Keratinocyte (primary cell): ENCODE results near the gene ASIC1. TPM values are rescaled to one million over a fixed set of nuclear protein-coding genes. Genes with fewer than 3 reads are reported as not detected.

ENCODE experiments used
- DNase-seq: peaks from one replicate; pipeline ENCODE4 v3.0.0-alpha.2; 2011; ENCODE audit warnings: low read depth, missing footprints, low spot score
- FAIRE-seq: peaks from 2 replicates; lab custom pipeline; 2011; peaks lifted over from hg19 to GRCh38; lab: Jason Lieb, UNC
- H2AFZ ChIP-seq: 2 replicates; pipeline ENCODE4 v1.6.0; 2012; ENCODE audit warnings: low read length, control low read depth, inconsistent platforms; ENCODE audit not compliant: control insufficient read depth
- H3K27ac ChIP-seq: 2 replicates; pipeline ENCODE4 v1.5.1; 2011; ENCODE audit warnings: low read length; ENCODE audit not compliant: control insufficient read depth, insufficient read depth
- H3K27me3 ChIP-seq: 3 replicates; pipeline ENCODE4 v1.6.0; 2011; ENCODE audit warnings: low read length; ENCODE audit not compliant: control insufficient read depth, insufficient read depth; ENCODE audit errors: extremely low read depth
- H3K36me3 ChIP-seq, 2 experiments: 2 replicates in 1 of 2; 3 replicates in 1 of 2; pipeline ENCODE4 v1.5.1; 2011; ENCODE audit warnings: low read length in 2 of 2, mild to moderate bottlenecking in 1 of 2; ENCODE audit not compliant: control insufficient read depth in 2 of 2, insufficient read depth in 2 of 2; ENCODE audit errors: extremely low read depth in 1 of 2
- H3K4me1 ChIP-seq: 3 replicates; pipeline ENCODE4 v1.5.1; 2011; ENCODE audit warnings: low read length; ENCODE audit not compliant: control insufficient read depth, insufficient read depth; ENCODE audit errors: extremely low read depth
- H3K4me2 ChIP-seq: 3 replicates; pipeline ENCODE4 v1.6.0; 2011; ENCODE audit warnings: low read depth, low read length; ENCODE audit not compliant: control insufficient read depth, insufficient read depth; ENCODE audit errors: extremely low read depth
- H3K4me3 ChIP-seq, 3 experiments: fragments of 200-600 bp in 1 of 3; sonication (generic) in 1 of 3; 2 replicates in 2 of 3; 3 replicates in 1 of 3; pipeline ENCODE4 v1.5.1; 2011 to 2016; ENCODE audit warnings: low read length in 3 of 3, mild to moderate bottlenecking in 3 of 3, control low read depth in 2 of 3, inconsistent platforms in 1 of 3, low read depth in 1 of 3, mixed read lengths in 1 of 3, mixed run types in 1 of 3, moderate library complexity in 1 of 3; ENCODE audit not compliant: control insufficient read depth in 2 of 3, insufficient read depth in 2 of 3; ENCODE audit errors: extremely low read depth in 1 of 3
- H3K79me2 ChIP-seq: 2 replicates; pipeline ENCODE4 v1.6.0; 2012; ENCODE audit warnings: low read length; ENCODE audit not compliant: control insufficient read depth, insufficient read depth
- H3K9ac ChIP-seq: 3 replicates; pipeline ENCODE4 v1.6.0; 2011; ENCODE audit warnings: low read length; ENCODE audit not compliant: control insufficient read depth, insufficient read depth; ENCODE audit errors: extremely low read depth
- H3K9me1 ChIP-seq: 3 replicates; pipeline ENCODE4 v1.6.0; 2011; ENCODE audit warnings: low read length; ENCODE audit not compliant: control insufficient read depth, insufficient read depth; ENCODE audit errors: extremely low read depth
- H3K9me3 ChIP-seq: 2 replicates; pipeline ENCODE4 v1.5.1; 2012; ENCODE audit warnings: low read depth, low read length; ENCODE audit not compliant: control insufficient read depth
- H4K20me1 ChIP-seq: 3 replicates; pipeline ENCODE4 v1.6.0; 2011; ENCODE audit warnings: low read length; ENCODE audit not compliant: control insufficient read depth, insufficient read depth; ENCODE audit errors: extremely low read depth
- EZH2 ChIP-seq: IDR thresholded peaks from one replicate; pipeline ENCODE4 v1.6.1; 2012; ENCODE audit warnings: inconsistent platforms, mild to moderate bottlenecking, low read length, moderate library complexity
- dilution Hi-C: fragments of 300-500 bp; cut with MboI; formaldehyde crosslinking; loops from one replicate; pipeline ENCODE4 v1.7.0; 2020; ENCODE audit warnings: low sequenced_read_pairs; ENCODE audit not compliant: extremely low pct_ligation_motif_present
- polyA plus RNA-seq, 5 experiments: library from polyadenylated mRNA; depleted of rRNA in 3 of 5; stranded (reverse) in 3 of 5; stranded (forward) in 1 of 5; unstranded in 1 of 5; fragments of >200 nt; gene quantifications; 1 replicate in 1 of 5; 2 replicates in 3 of 5; 3 replicates in 1 of 5; pipeline versions ENCODE4 v1.2.1 to v1.2.3, GENCODE V29; 2011 to 2012; ENCODE audit warnings: missing spikeins in 2 of 5, low read depth in 1 of 5, low replicate concordance in 1 of 5
- TF ChIP-seq, protein P1 (sequence below), 3 experiments: IDR thresholded peaks in 1 of 3; conservative IDR thresholded peaks in 1 of 3; optimal IDR thresholded peaks in 1 of 3; 2 replicates in 2 of 3; 3 replicates in 1 of 3; pipeline versions ENCODE3 to v1.5.1; 2011; ENCODE audit warnings: low read length in 3 of 3, mild to moderate bottlenecking in 3 of 3, moderate library complexity in 2 of 3, control low read depth in 1 of 3, inconsistent platforms in 1 of 3; ENCODE audit not compliant: insufficient read depth in 2 of 3; ENCODE audit errors: extremely low read depth in 1 of 3

The ASIC1 gene
- polyA plus RNA-seq, 1 donor (not counting 4 experiments of a cell fraction or from before 2014, with no cell fraction given), result 5.7 TPM

DNA sequence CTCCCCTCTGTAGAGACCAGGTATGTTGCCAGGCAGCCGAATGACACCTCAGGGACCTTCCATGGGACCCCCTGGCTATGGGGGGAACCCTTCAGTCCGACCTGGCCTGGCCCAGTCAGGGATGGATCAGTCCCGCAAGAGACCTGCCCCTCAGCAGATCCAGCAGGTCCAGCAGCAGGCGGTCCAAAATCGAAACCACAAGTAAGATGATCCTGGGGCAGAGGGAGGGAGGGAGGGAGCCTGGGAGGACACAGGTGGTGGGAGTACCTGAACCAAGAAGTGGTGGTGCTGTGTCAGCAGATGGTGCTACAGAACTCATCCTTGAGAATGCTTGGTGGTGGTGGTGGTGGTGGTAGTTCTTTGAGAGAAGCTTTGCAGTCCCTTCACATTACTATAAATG, 28.8 kb downstream of the ASIC1 start:
- Histone ChIP-seq H3K27ac (peak overlapping the region; percentile 40), H4K20me1 (no peaks in the 10 kb centered on the region), H3K9me1 (no peaks in the 10 kb centered on the region), H3K4me1 (peaks cover 31% of the 10 kb centered on the region), H3K9me3 (no peaks in the 10 kb centered on the region), H3K36me3 (peaks cover 14 to 31% of the 10 kb centered on the region in 2 experiments), H3K4me3 (peak overlapping the region; percentile 59 to 68 (median 68)), H3K79me2 (peaks cover 13% of the 10 kb centered on the region), H3K4me2 (peak overlapping the region; percentile 97), H2AFZ (no peak overlapping the region), H3K27me3 (no peaks in the 10 kb centered on the region), H3K9ac (peak overlapping the region; percentile 38)
- dilution Hi-C loops, result no loop called here
- TF ChIP-seq, protein P1, sequence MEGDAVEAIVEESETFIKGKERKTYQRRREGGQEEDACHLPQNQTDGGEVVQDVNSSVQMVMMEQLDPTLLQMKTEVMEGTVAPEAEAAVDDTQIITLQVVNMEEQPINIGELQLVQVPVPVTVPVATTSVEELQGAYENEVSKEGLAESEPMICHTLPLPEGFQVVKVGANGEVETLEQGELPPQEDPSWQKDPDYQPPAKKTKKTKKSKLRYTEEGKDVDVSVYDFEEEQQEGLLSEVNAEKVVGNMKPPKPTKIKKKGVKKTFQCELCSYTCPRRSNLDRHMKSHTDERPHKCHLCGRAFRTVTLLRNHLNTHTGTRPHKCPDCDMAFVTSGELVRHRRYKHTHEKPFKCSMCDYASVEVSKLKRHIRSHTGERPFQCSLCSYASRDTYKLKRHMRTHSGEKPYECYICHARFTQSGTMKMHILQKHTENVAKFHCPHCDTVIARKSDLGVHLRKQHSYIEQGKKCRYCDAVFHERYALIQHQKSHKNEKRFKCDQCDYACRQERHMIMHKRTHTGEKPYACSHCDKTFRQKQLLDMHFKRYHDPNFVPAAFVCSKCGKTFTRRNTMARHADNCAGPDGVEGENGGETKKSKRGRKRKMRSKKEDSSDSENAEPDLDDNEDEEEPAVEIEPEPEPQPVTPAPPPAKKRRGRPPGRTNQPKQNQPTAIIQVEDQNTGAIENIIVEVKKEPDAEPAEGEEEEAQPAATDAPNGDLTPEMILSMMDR (optimal IDR thresholded peaks at IDR 0.05 in 1 of 3, IDR thresholded peaks at IDR 0.05 in 1 of 3, conservative IDR thresholded peaks at IDR 0.05 in 1 of 3; ENCODE audit: extremely low read depth in 1 of 3, insufficient read depth in 2 of 3, low read length in 3 of 3), result peak in 1 of 3 experiments; percentile 10
- no peak for TF ChIP-seq EZH2
- no peak for DNase-seq
- FAIRE-seq, result no peak

GRCh38 chr12:50087151-50087550, 29.8 kb downstream of the ASIC1 start:
- Histone ChIP-seq H3K4me1 (peaks cover 31% of the 10 kb centered on the region), H3K79me2 (peaks cover 13% of the 10 kb centered on the region), H2AFZ (no peak overlapping the region), H3K4me2 (peak overlapping the region; percentile 90), H3K27me3 (no peaks in the 10 kb centered on the region), H3K9me3 (no peaks in the 10 kb centered on the region), H3K9ac (peak overlapping the region; percentile 63), H4K20me1 (no peaks in the 10 kb centered on the region), H3K27ac (peak overlapping the region; percentile 90), H3K36me3 (peaks cover 16 to 33% of the 10 kb centered on the region in 2 experiments), H3K4me3 (peak overlapping the region in 1 of 3 experiments; percentile 63), H3K9me1 (no peaks in the 10 kb centered on the region)
- dilution Hi-C loops, result no loop called here
- FAIRE-seq (no peak), DNase-seq (no peak)
- TF ChIP-seq EZH2, result no peak
- TF ChIP-seq, protein P1 (optimal IDR thresholded peaks at IDR 0.05 in 1 of 3, IDR thresholded peaks at IDR 0.05 in 1 of 3, conservative IDR thresholded peaks at IDR 0.05 in 1 of 3; ENCODE audit: extremely low read depth in 1 of 3, insufficient read depth in 2 of 3, low read length in 3 of 3), result no peak
